Ectodermal cell (in vitro differentiated cells): Measurements from ENCODE around the gene SNX10.

Source experiments
- H3K27ac ChIP-seq: 2 replicates; pipeline ENCODE4 v1.7.0; 2013; ENCODE audit warnings: mild to moderate bottlenecking, low read depth, low read length; ENCODE audit not compliant: insufficient read depth, poor library complexity, severe bottlenecking
- H3K27me3 ChIP-seq: 2 replicates; pipeline ENCODE4 v1.7.0; 2013; ENCODE audit warnings: mild to moderate bottlenecking, low read length; ENCODE audit not compliant: insufficient read depth, control insufficient read depth, poor library complexity, severe bottlenecking
- H3K36me3 ChIP-seq: one replicate; pipeline ENCODE4 v1.7.0; 2013; ENCODE audit warnings: low read length; ENCODE audit not compliant: control insufficient read depth, insufficient read depth
- H3K4me1 ChIP-seq: one replicate; pipeline ENCODE4 v1.7.0; 2013; ENCODE audit warnings: low read length; ENCODE audit not compliant: control insufficient read depth, insufficient read depth
- H3K4me3 ChIP-seq: 2 replicates; pipeline ENCODE4 v1.7.0; 2013; ENCODE audit warnings: low read depth, low read length, control low read depth; ENCODE audit not compliant: insufficient read depth
- H3K9me3 ChIP-seq: 2 replicates; pipeline ENCODE4 v1.7.0; 2013; ENCODE audit warnings: mild to moderate bottlenecking, low read length, moderate library complexity; ENCODE audit not compliant: control insufficient read depth
- WGBS, 2 experiments: methylation state at CpG; one replicate each; pipeline ENCODE4 v1.1.7; 2013; ENCODE audit warnings: missing lambda C conversion rate in 2 of 2; 5-methylcytosine and 5-hydroxymethylcytosine counted together

SNX10 gene

DNA sequence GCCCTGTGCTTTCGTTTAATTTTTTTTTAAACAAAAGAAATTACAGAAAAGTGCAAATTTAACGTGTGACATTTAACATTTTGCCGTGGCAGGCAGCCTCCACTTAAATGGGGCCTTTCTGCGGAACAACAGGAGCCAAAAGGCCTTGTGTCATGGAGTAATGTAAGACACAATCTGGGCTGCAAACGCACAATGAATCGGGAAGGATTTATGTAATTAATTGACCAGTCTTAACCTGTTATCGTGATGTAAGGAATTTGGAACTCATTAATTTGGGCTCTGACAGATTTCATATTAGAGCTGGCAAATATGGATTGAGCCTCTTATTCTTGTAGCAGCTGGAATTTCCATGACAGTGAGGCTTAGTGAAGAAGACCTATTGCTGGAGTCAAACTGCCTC lies 86.4 kb downstream of the SNX10 start:
- H3K9me3 ChIP-seq, result no peaks in the 10 kb centered on the region
- H3K4me3 ChIP-seq, result no peak overlapping the region
- H3K27me3 ChIP-seq, result no peaks in the 10 kb centered on the region
- 89 to 91% methylated on average over 7 of the region's 7 CpGs for WGBS, 2 experiments
- H3K36me3 ChIP-seq, result no peaks in the 10 kb centered on the region
- peaks cover 5% of the 10 kb centered on the region for H3K4me1 ChIP-seq
- no peak overlapping the region for H3K27ac ChIP-seq

- 91 to 100% methylated on average over 1 to 3 of the region's 3 CpGs for WGBS, 2 experiments
- H3K4me3 ChIP-seq, result no peak overlapping the region
- no peaks in the 10 kb centered on the region for H3K9me3 ChIP-seq
- H3K27me3 ChIP-seq, result no peaks in the 10 kb centered on the region
- no peak overlapping the region for H3K27ac ChIP-seq
- no peaks in the 10 kb centered on the region for H3K36me3 ChIP-seq
- peaks cover 5% of the 10 kb centered on the region for H3K4me1 ChIP-seq
These were observed 88.0 kb downstream of the SNX10 start for GRCh38 chr7:26379711-26380110.

DNA sequence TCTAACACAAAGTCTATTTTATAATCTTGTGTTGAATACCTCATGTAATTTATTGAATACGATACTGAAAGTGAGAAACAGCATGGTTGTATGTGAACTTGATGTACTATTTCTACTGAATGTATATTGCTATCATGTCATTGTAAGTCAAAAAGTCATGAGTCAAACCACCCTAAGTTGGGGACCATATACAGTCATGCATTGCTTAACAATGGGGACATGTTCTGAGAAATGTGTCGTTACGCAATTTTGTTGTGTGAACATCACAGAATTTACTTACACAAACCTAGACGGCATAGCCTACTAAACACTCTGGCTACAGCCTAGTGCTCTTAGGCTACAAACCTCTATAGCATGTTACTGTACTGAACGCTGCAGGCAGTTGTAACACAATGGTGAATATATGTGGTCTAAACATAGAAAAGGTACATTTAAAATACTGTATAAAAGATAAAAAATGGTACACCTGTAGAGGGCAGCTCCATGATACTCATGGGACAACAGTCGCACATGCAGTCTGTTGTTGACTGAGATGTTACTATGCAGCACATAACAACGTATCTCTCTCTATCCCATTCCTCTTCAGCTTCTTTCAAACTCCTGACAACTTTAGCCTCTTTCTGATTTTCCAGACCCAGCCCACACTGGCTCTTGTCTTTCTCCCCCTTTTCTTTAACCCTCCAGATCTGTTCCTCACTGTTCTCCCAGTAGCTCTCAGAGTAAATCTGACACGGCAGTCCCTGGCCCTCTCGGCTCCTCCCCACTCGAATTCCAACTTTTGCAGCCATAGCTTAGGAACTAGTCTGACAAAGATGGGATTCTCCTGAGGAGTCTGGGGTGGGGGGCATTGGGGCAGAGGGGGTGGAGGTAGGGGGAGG lies 90.1 kb downstream of the SNX10 start:
- 77 to 79% methylated on average over 10 of the region's 10 CpGs for WGBS, 2 experiments

DNA sequence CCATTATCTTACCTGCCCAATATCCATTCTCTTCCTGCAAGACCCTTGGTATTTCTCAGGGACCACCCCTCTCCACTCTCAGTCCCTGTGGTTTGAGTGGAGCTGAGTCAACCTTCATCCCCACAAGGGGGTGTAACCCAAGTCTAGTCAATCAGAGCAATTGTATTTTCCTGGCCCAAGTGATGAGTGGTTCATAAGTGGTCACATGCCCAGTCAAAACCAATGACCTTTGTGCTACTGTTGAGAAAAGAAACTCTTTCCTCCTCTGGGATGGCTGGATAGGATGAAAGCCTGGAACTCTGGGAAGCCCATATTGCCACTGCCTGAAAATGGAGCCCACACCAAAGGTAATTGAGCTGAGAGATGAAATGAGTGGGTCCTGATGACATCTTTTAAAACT lies 93.6 kb downstream of the SNX10 start:
- H3K9me3 ChIP-seq, result no peaks in the 10 kb centered on the region
- no peak overlapping the region for H3K4me3 ChIP-seq
- H3K27me3 ChIP-seq, result no peaks in the 10 kb centered on the region
- no peak overlapping the region for H3K27ac ChIP-seq
- peaks cover 6% of the 10 kb centered on the region for H3K4me1 ChIP-seq
- H3K36me3 ChIP-seq, result no peaks in the 10 kb centered on the region

More for the DNA sequence above, 90.1 kb downstream of the SNX10 start:
- Histone ChIP-seq H3K27me3 (no peaks in the 10 kb centered on the region), H3K27ac (no peak overlapping the region), H3K4me1 (peaks cover 5% of the 10 kb centered on the region), H3K36me3 (no peaks in the 10 kb centered on the region), H3K4me3 (no peak overlapping the region), H3K9me3 (no peaks in the 10 kb centered on the region)

DNA sequence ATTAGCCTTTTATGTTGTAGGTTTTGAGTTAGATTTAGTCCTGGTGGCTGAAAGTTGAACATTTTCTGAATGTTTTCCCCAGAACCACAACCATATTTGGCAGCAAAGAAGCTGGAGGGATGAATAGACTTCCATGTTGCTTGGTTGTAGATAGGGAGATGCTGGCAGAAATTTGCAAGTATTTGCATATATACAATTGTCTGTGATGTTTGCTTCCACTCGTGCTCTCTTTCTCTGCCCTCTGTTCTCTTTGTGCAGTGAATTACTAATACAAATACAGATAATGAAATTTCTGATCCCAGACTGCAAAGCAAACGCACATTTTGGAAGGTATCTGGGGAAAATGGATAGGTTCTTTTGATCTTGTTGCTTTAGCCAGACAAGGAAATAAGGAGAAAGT lies 96.1 kb downstream of the SNX10 start:
- Histone ChIP-seq H3K36me3 (no peaks in the 10 kb centered on the region), H3K27me3 (no peaks in the 10 kb centered on the region), H3K27ac (no peak overlapping the region), H3K4me3 (no peak overlapping the region), H3K4me1 (peaks cover 3% of the 10 kb centered on the region), H3K9me3 (no peaks in the 10 kb centered on the region)
- 80 to 100% methylated on average over 1 to 2 of the region's 2 CpGs for WGBS, 2 experiments

GRCh38 chr7:26388256-26388655 lies 96.6 kb downstream of the SNX10 start:
- H3K4me1 ChIP-seq, result peaks cover 3% of the 10 kb centered on the region
- 90 to 91% methylated on average over 4 of the region's 4 CpGs for WGBS, 2 experiments
- H3K36me3 ChIP-seq, result no peaks in the 10 kb centered on the region
- H3K27me3 ChIP-seq, result no peaks in the 10 kb centered on the region
- H3K9me3 ChIP-seq, result no peaks in the 10 kb centered on the region
- H3K27ac ChIP-seq, result no peak overlapping the region
- no peak overlapping the region for H3K4me3 ChIP-seq

DNA sequence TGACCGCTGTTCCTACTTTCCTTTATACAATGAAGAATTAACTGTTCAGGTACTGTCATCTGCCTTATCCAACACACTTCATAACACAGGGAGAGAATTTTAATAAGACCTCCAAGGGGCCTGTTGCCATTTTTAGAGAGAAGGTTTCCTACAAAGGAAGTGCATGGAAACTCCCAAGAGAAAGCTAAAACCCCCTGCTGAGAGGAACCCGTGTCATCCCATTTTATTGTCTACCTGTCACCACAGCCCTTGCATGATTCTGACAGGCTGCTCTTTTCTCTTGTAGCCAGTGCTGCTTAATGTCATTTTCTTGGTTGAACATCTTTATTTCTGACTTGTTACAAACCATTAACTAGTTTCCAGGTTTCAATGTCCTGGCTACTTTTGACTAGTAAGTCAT lies 98.4 kb downstream of the SNX10 start:
- Histone ChIP-seq H3K4me3 (no peak overlapping the region), H3K9me3 (no peaks in the 10 kb centered on the region), H3K27ac (no peak overlapping the region), H3K36me3 (no peaks in the 10 kb centered on the region), H3K27me3 (no peaks in the 10 kb centered on the region), H3K4me1 (peaks cover 3% of the 10 kb centered on the region)
- WGBS, 2 experiments, result 61 to 65% methylated on average over 2 of the region's 2 CpGs

DNA sequence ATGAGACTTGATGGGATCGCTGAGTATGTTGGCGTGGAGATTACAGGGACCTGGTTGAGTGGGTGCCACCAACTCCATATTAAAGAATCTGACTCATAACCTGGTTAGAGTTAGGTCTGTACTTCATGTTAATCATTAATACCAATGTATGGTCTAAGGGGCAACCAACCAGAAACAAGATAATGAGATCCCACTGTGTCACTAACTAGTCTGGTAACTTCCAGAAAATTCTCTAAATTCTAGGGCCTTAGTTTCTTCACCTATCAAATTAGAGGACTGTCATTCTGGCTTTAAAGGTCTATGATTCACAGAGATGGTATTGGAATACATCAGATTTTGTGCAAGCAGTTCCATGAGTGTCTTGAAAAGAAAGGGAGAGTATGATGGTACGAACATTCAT lies 102.2 kb downstream of the SNX10 start:
- peaks cover 7% of the 10 kb centered on the region for H3K4me1 ChIP-seq
- no peak overlapping the region for H3K27ac ChIP-seq
- H3K36me3 ChIP-seq, result no peaks in the 10 kb centered on the region
- no peaks in the 10 kb centered on the region for H3K27me3 ChIP-seq
- WGBS, 2 experiments, result 89 to 100% methylated on average over 3 of the region's 3 CpGs
- H3K9me3 ChIP-seq, result no peaks in the 10 kb centered on the region
- no peak overlapping the region for H3K4me3 ChIP-seq

GRCh38 chr7:26397332-26397731 lies 105.7 kb downstream of the SNX10 start:
- Histone ChIP-seq H3K36me3 (no peaks in the 10 kb centered on the region), H3K27ac (no peak overlapping the region)

GRCh38 chr7:26397796-26398426 lies 106.2 kb downstream of the SNX10 start:
- peaks cover 12% of the 10 kb centered on the region for H3K4me1 ChIP-seq
- no peaks in the 10 kb centered on the region for H3K36me3 ChIP-seq
- WGBS, 2 experiments, result 6 to 7% methylated on average over 38 of the region's 38 CpGs
- H3K27me3 ChIP-seq, result no peaks in the 10 kb centered on the region
- peak overlapping the region; percentile 68 for H3K4me3 ChIP-seq
- H3K27ac ChIP-seq, result peak overlapping the region; percentile 94
- H3K9me3 ChIP-seq, result no peaks in the 10 kb centered on the region

More at GRCh38 chr7:26397332-26397731, 105.7 kb downstream of the SNX10 start:
- Histone ChIP-seq H3K4me3 (no peak overlapping the region), H3K27me3 (no peaks in the 10 kb centered on the region), H3K9me3 (no peaks in the 10 kb centered on the region), H3K4me1 (peaks cover 12% of the 10 kb centered on the region)
- WGBS, 2 experiments, result 36 to 47% methylated on average over 6 of the region's 7 CpGs
